Measurements from ENCODE around the gene MACROH2A2. TPM values are rescaled to one million over a fixed set of nuclear protein-coding genes. Genes with fewer than 3 reads are reported as not detected.

The MACROH2A2 gene
- total RNA-seq, 2 donors from 2014 or later: 177 to 187 TPM

DNA sequence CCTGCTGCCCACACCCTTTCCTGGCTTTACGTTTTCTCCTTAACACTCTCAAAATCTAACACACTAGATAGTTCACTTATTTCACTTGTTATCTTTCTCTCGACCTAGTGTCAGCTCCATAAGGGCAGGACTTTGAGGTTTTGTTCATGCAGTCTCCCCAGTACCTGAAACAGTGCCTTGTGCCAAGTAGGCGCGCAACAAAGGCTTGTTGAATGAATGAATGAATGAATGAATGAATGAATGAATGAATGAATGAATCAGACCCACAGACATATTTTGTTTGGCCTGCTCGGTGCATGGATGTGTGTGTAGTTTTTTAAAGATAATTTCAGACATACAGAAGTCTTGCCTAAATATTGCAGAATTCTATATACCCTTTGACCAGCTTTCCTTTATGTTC, 87.7 kb downstream of the MACROH2A2 start:
- peaks cover 12% of the 10 kb centered on the region for H3K4me1 Mint-ChIP-seq
- no peak overlapping the region for H3K9ac ChIP-seq (ENCODE audit: extremely low read depth, low read length, poor library complexity, severe bottlenecking)
- no peaks in the 10 kb centered on the region for H3K36me3 ChIP-seq (ENCODE audit: control insufficient read depth, insufficient read depth, low read length)
- H3K9me3 Mint-ChIP-seq: no peaks in the 10 kb centered on the region
- H3K27me3 Mint-ChIP-seq (ENCODE audit: insufficient read depth): peaks cover 5% of the 10 kb centered on the region
- peaks cover 8% of the 10 kb centered on the region for H3K27me3 ChIP-seq (ENCODE audit: control insufficient read depth, insufficient read depth, low read length, poor library complexity, severe bottlenecking)
- no peaks in the 10 kb centered on the region for H3K9me3 ChIP-seq (ENCODE audit: control insufficient read depth, low read length)
- H3K27ac Mint-ChIP-seq: no peak overlapping the region
- H3K4me3 ChIP-seq (ENCODE audit: low read length): no peak overlapping the region
- H3K4me1 ChIP-seq (ENCODE audit: control insufficient read depth, insufficient read depth, low read length): no peaks in the 10 kb centered on the region
- DNase-seq: no peak
- no peak overlapping the region for H3K27ac ChIP-seq (ENCODE audit: low read depth, low read length)
- TF ChIP-seq, protein P1, sequence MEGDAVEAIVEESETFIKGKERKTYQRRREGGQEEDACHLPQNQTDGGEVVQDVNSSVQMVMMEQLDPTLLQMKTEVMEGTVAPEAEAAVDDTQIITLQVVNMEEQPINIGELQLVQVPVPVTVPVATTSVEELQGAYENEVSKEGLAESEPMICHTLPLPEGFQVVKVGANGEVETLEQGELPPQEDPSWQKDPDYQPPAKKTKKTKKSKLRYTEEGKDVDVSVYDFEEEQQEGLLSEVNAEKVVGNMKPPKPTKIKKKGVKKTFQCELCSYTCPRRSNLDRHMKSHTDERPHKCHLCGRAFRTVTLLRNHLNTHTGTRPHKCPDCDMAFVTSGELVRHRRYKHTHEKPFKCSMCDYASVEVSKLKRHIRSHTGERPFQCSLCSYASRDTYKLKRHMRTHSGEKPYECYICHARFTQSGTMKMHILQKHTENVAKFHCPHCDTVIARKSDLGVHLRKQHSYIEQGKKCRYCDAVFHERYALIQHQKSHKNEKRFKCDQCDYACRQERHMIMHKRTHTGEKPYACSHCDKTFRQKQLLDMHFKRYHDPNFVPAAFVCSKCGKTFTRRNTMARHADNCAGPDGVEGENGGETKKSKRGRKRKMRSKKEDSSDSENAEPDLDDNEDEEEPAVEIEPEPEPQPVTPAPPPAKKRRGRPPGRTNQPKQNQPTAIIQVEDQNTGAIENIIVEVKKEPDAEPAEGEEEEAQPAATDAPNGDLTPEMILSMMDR (conservative IDR thresholded peaks at IDR 0.05): no peak
- WGBS, 2 experiments (ENCODE audit: insufficient coverage in 1 of 2, insufficient read length in 1 of 2): 75 to 83% methylated on average over 3 to 5 of the region's 5 CpGs
- H3K36me3 Mint-ChIP-seq (ENCODE audit: low read depth): peaks cover 2% of the 10 kb centered on the region
- no peak overlapping the region for H3K4me3 Mint-ChIP-seq

DNA sequence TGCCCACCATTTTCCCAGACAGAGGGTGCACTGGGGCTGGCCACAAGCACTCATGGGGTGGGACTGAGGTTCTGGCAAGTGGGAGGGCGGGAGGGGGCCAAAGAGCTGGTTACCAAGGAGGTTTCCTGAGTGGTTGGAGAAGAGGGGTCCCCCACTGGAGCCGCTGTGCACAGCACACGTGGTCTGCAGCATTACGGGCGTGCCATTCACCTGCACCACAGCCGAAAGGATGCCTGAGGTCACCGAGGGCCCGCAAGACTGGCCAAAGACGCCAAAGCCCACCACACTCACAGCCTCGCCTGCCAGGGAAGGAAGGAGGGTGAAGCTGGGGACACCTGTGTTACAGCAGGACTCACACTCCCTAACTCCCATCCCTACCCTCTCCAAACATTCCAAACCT, 89.9 kb downstream of the MACROH2A2 start:
- peaks cover 8% of the 10 kb centered on the region for H3K27me3 ChIP-seq (ENCODE audit: control insufficient read depth, insufficient read depth, low read length, poor library complexity, severe bottlenecking)
- no peak overlapping the region for H3K27ac Mint-ChIP-seq
- no peak overlapping the region for H3K4me3 Mint-ChIP-seq
- H3K27ac ChIP-seq (ENCODE audit: low read depth, low read length): no peak overlapping the region
- H3K36me3 Mint-ChIP-seq (ENCODE audit: low read depth): peaks cover 2% of the 10 kb centered on the region
- no peaks in the 10 kb centered on the region for H3K9me3 ChIP-seq (ENCODE audit: control insufficient read depth, low read length)
- H3K9ac ChIP-seq (ENCODE audit: extremely low read depth, low read length, poor library complexity, severe bottlenecking): no peak overlapping the region
- H3K36me3 ChIP-seq (ENCODE audit: control insufficient read depth, insufficient read depth, low read length): no peaks in the 10 kb centered on the region
- TF ChIP-seq, protein P1 (conservative IDR thresholded peaks at IDR 0.05): no peak
- WGBS, 2 experiments (ENCODE audit: insufficient coverage in 1 of 2, insufficient read length in 1 of 2): 80 to 97% methylated on average over 3 to 10 of the region's 10 CpGs
- no peak overlapping the region for H3K4me3 ChIP-seq (ENCODE audit: low read length)
- no peaks in the 10 kb centered on the region for H3K9me3 Mint-ChIP-seq
- no peaks in the 10 kb centered on the region for H3K27me3 Mint-ChIP-seq (ENCODE audit: insufficient read depth)
- no peak for DNase-seq
- peaks cover 14% of the 10 kb centered on the region for H3K4me1 Mint-ChIP-seq
- H3K4me1 ChIP-seq (ENCODE audit: control insufficient read depth, insufficient read depth, low read length): no peaks in the 10 kb centered on the region

DNA sequence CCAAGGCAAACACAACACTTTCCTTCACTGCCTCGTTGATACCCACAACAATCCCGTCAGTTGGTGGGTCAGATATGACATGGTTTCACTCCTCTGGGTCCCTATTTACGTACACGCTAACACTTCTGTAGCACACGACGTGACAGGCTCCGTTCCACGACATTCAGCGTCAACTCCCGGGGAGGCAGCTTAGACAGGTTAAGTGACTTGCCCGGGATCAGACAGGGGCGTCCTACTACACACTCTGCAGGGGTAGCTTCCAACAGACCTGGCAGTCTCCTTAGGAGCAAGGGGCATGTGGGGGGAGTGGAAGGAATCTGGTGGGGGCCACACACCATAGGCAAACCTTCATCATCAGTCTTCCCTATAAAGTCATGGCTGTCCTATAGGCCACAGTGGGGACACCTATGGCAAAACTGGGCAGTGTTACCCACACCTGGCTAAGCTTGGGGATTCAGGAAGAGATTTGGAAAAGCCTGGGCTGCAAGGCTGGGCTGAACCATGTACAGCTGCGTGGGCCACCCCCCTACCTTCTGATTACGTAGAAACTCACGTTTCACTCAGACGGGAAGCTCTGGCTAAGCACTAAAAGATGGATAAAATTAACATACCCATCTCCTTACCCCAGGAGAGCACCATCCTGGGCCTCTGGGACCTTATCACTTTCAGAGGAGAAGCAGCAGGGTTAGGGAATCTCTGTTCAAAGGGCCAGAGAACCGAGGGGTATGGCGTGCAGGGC, 91.9 kb downstream of the MACROH2A2 start:
- TF ChIP-seq, protein P1 (conservative IDR thresholded peaks at IDR 0.05): no peak
- H3K27ac Mint-ChIP-seq: no peak overlapping the region
- peaks cover 12% of the 10 kb centered on the region for H3K36me3 Mint-ChIP-seq (ENCODE audit: low read depth)

More for the DNA sequence above, 91.9 kb downstream of the MACROH2A2 start:
- no peak overlapping the region for H3K27ac ChIP-seq (ENCODE audit: low read depth, low read length)
- no peaks in the 10 kb centered on the region for H3K9me3 Mint-ChIP-seq
- WGBS, 2 experiments (ENCODE audit: insufficient coverage in 1 of 2, insufficient read length in 1 of 2): 86 to 87% methylated on average over 13 to 18 of the region's 18 CpGs
- peak overlapping the region; percentile 65 for H3K4me3 Mint-ChIP-seq
- DNase-seq: no peak
- H3K9ac ChIP-seq (ENCODE audit: extremely low read depth, low read length, poor library complexity, severe bottlenecking): no peak overlapping the region
- peaks cover 14% of the 10 kb centered on the region for H3K4me1 Mint-ChIP-seq
- peaks cover 10% of the 10 kb centered on the region for H3K36me3 ChIP-seq (ENCODE audit: control insufficient read depth, insufficient read depth, low read length)
- H3K9me3 ChIP-seq (ENCODE audit: control insufficient read depth, low read length): no peaks in the 10 kb centered on the region
- H3K4me1 ChIP-seq (ENCODE audit: control insufficient read depth, insufficient read depth, low read length): no peaks in the 10 kb centered on the region
- H3K27me3 Mint-ChIP-seq (ENCODE audit: insufficient read depth): no peaks in the 10 kb centered on the region
- H3K27me3 ChIP-seq (ENCODE audit: control insufficient read depth, insufficient read depth, low read length, poor library complexity, severe bottlenecking): peaks cover 8% of the 10 kb centered on the region
- H3K4me3 ChIP-seq (ENCODE audit: low read length): peak overlapping the region; percentile 71

Measured in endodermal cell (in vitro differentiated cells).